ENCODE measurements around the gene DSCAML1. TPM values are rescaled to one million over a fixed set of nuclear protein-coding genes. Genes with fewer than 3 reads are reported as not detected.

DSCAML1 gene
- total and polyA plus RNA-seq, 2 of the 8 experiments (the other 6 are each of a cell fraction or from before 2014, with no cell fraction given) = 0.19 to 0.24 TPM

DNA sequence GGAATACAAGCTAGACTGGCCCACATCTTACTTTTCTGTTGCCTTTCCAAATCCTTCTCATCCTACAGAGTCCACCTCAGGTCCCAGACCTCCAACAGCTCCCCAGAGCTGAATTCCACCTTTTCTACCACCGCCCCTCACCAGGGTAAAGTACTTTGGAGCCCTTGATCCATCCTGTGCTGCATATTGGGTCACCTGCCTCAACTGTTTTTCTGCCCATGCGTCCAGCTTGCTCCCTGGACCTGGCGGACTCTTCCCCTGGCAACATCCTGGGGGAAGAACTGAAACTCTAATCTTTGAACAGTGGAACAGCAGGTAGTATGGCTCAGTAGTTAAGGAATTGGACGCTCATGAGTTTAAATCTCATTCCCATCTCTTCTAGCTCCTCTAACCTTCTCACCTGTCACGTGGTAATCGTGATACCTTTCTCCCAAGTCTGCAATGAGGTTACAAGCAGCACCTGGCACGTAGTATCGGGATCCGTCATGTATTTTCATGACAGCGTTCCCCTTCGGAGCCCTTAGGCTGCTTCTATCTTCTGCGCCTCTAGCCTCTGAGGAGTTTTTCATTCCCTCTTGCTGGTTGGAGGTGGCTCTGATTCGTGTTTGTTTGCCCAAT lies 371.2 kb downstream of the DSCAML1 start:
- Histone ChIP-seq H2BK15ac (ENCODE audit: low read length) (no peak overlapping the region), H3K56ac (replicated peaks; ENCODE audit: insufficient read length, low read depth, low read length) (no peak overlapping the region), H3K23ac (ENCODE audit: insufficient read length) (no peak overlapping the region), H2BK5ac (ENCODE audit: low read depth, low read length) (no peak overlapping the region), H3K4me2 (ENCODE audit: insufficient read depth in 1 of 2, low read depth in 2 of 2, low read length in 2 of 2) (0 out of 4 replicates have a peak overlapping the region, but pooled peaks of 1 of the 2 experiments have one; percentile 23), H2AFZ (ENCODE audit: low read length) (no peak overlapping the region), H3K4ac (replicated peaks; ENCODE audit: insufficient read length, low read depth, low read length) (no peak overlapping the region), H3K4me1 (replicated peaks in 1 of 4; ENCODE audit: control insufficient read depth in 3 of 4, insufficient read depth in 4 of 4, low read length in 3 of 4) (peaks cover 0 to 7% (median 4%) of the 10 kb centered on the region in 4 experiments; a peak in 6 of 7 replicates), H3K27ac (ENCODE audit: low read depth, low read length) (no peak overlapping the region), H3K23me2 (ENCODE audit: low read depth, low read length) (no peaks in the 10 kb centered on the region), H4K8ac (ENCODE audit: extremely low read depth, insufficient read depth, low read length) (no peak overlapping the region), H3K4me3 (ENCODE audit: extremely low read depth in 1 of 4, insufficient read depth in 2 of 4, low read depth in 3 of 4, low read length in 4 of 4) (no peak overlapping the region), H4K20me1 (replicated peaks in 1 of 2; ENCODE audit: control insufficient read depth in 1 of 2, insufficient read depth in 2 of 2, low read length in 2 of 2) (no peaks in the 10 kb centered on the region), H3K36me3 (ENCODE audit: control insufficient read depth in 2 of 4, insufficient read depth in 4 of 4, low read length in 3 of 4) (no peaks in the 10 kb centered on the region), H4K91ac (replicated peaks; ENCODE audit: insufficient read length, low read length) (no peak overlapping the region), H2BK120ac (replicated peaks; ENCODE audit: low read depth, low read length) (no peak overlapping the region), H3K14ac (ENCODE audit: insufficient read length) (no peak overlapping the region), H3K79me2 (ENCODE audit: control insufficient read depth in 1 of 2, insufficient read depth in 2 of 2, low read length in 2 of 2) (no peaks in the 10 kb centered on the region), H3K9me3 (ENCODE audit: insufficient read depth in 2 of 2, low read depth in 1 of 2, low read length in 1 of 2) (no peaks in the 10 kb centered on the region), H3K79me1 (ENCODE audit: low read depth, low read length) (no peaks in the 10 kb centered on the region), H2AK5ac (ENCODE audit: low read depth, low read length) (no peak overlapping the region), H2BK20ac (ENCODE audit: low read length) (peak overlapping the region; percentile 61; the same call in 1 of the 2 replicates), H3K9ac (replicated peaks in 1 of 4; ENCODE audit: extremely low read depth in 1 of 4, low read depth in 3 of 4, low read length in 3 of 4) (no peak overlapping the region), H3K27me3 (replicated peaks in 1 of 4; ENCODE audit: control insufficient read depth in 3 of 4, extremely low read depth in 1 of 4, insufficient read depth in 3 of 4, low read length in 3 of 4) (no peaks in the 10 kb centered on the region; a peak in 1 of 7 replicates), H2BK12ac (ENCODE audit: low read depth, low read length) (0 out of 2 replicates have a peak overlapping the region, but pooled peaks have one; percentile 39), H3K18ac (ENCODE audit: extremely low read depth, low read length) (no peak overlapping the region), H4K5ac (ENCODE audit: insufficient read length, low read depth, low read length) (no peak overlapping the region)
- DNase-seq (ENCODE audit: low read depth in 1 of 2, low spot score in 2 of 2) = no peak
- WGBS, 2 experiments (ENCODE audit: extremely low coverage in 1 of 2, insufficient coverage in 1 of 2, insufficient read length in 1 of 2, insufficient replicate concordance in 2 of 2, low coverage in 1 of 2, low lambda C conversion rate in 2 of 2, missing lambda C conversion rate in 1 of 2) = 65% methylated on average over 13 of the region's 13 CpGs; no CpG with 5 or more reads in 1 of the 2 experiments
- FAIRE-seq = no peak
- ChIA-PET POLR2A (ENCODE audit: partially characterized antibody) (interaction anchor here (0.6 to 1.8 kb wide), 3 partner anchors 11 to 392 kb away, joined by 3 to 4 read pairs (median 3); no protein-coding TSS in a partner anchor), CTCF (ENCODE audit: partially characterized antibody) (interaction anchor here (0.7 to 10.9 kb wide), 112 partner anchors 10 to 651 kb away, joined by 3 to 142 read pairs (median 5); partner anchors contain the start of genes CEP164, FXYD2 and TMPRSS4)
- TF ChIP-seq JUND (IDR thresholded peaks at IDR 0.05; ENCODE audit: low read length) (no peak), SP4 (IDR thresholded peaks at IDR 0.05; ENCODE audit: low read length) (no peak), POU5F1 (IDR thresholded peaks at IDR 0.05; ENCODE audit: low read depth, low read length) (no peak), E2F6 (IDR thresholded peaks at IDR 0.05) (no peak), RNF2 (IDR thresholded peaks at IDR 0.05; ENCODE audit: borderline replicate concordance, low read depth, low read length, missing control alignments, poor library complexity, severe bottlenecking) (no peak), RBBP5 (IDR thresholded peaks at IDR 0.05; ENCODE audit: borderline replicate concordance, low read depth, low read length) (no peak), CREB1 (IDR thresholded peaks at IDR 0.05) (no peak), MAFK (IDR thresholded peaks at IDR 0.05; ENCODE audit: low read depth, low read length) (no peak), KDM1A (IDR thresholded peaks at IDR 0.05; ENCODE audit: borderline replicate concordance, low read length) (no peak), BACH1 (IDR thresholded peaks at IDR 0.05; ENCODE audit: low read length) (no peak), SAP30 (IDR thresholded peaks at IDR 0.05; ENCODE audit: insufficient read depth, insufficient replicate concordance, low read length) (no peak), KDM5A (IDR thresholded peaks at IDR 0.05; ENCODE audit: low read length) (no peak)

All from H1 (cell line).